Measurements from ENCODE around the gene FAM149B1.
"Not testable (repeated sequence)": the region's sequence is repeated elsewhere in the genome, so short reads cannot be mapped to it uniquely, and the experiment has no call there.

The FAM149B1 gene

GRCh38 chr10:73233883-73234282, 66.0 kb downstream of the FAM149B1 start:
- DNase-seq (ENCODE audit: low read depth), result no peak

- DNase-seq (ENCODE audit: low read depth), result no peak
Measured at GRCh38 chr10:73234695-73235094, 66.8 kb downstream of the FAM149B1 start.

DNA sequence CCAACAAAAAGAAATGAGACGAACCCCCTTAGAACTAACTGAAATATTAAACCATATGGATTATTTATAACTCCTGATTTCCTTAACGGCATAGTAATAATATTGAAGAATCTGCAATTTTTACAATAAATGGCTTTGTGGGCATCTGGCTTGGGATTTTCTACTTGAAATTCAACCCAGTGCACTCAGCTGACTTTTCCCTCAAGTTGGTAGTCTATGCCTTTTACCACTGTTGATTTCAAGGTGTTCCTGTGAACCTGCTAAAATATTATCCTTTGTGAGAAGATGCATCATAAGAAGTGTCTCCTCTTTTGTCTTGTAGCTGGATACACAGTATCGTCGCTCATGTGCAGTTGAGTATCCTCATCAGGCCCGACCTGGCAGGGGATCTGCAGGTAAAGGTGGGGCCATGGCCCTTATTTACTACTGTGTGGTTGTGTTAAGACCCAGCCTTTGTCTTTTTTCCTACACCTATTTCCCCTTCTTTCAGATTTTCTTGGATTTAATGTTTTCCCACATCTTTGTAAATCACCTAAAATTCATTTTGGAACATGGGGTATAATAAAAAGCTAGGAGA, 71.2 kb downstream of the FAM149B1 start:
- DNase-seq (ENCODE audit: low read depth), result no peak

GRCh38 chr10:73239908-73240307, 72.0 kb downstream of the FAM149B1 start:
- DNase-seq (ENCODE audit: low read depth), result no peak

DNA sequence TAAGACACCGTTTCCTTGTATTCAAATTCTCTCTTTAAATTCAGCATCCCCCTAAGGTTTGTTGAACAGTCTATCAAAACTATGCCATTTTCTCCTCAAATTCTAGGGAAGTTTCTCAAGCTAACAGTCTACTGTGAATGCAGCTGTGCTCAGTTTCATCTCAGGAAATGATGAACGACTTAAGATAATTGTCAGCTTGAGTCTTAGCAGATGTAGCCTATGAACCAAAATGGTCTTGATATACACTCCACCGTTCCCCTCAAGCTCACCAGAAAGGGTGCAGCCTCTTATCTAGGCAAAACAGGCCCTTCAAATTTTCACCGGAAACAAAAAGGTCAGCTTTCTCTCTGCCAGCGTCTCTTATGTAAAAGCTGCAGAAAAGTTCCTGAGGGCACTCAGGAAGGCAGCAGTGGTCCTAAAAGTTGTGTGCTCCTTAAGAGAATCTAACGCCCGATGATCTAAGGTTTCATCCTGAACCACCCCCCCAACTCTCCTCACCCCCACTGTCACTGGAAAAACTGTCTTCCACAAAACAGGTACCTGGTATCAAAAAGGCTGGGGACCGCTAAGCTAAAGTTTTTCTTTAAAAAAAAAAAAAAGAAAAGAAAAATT, 77.1 kb downstream of the FAM149B1 start:
- DNase-seq (ENCODE audit: low read depth), result no peak

GRCh38 chr10:73246322-73246645, 78.4 kb downstream of the FAM149B1 start:
- no peak for DNase-seq (ENCODE audit: low read depth)

DNA sequence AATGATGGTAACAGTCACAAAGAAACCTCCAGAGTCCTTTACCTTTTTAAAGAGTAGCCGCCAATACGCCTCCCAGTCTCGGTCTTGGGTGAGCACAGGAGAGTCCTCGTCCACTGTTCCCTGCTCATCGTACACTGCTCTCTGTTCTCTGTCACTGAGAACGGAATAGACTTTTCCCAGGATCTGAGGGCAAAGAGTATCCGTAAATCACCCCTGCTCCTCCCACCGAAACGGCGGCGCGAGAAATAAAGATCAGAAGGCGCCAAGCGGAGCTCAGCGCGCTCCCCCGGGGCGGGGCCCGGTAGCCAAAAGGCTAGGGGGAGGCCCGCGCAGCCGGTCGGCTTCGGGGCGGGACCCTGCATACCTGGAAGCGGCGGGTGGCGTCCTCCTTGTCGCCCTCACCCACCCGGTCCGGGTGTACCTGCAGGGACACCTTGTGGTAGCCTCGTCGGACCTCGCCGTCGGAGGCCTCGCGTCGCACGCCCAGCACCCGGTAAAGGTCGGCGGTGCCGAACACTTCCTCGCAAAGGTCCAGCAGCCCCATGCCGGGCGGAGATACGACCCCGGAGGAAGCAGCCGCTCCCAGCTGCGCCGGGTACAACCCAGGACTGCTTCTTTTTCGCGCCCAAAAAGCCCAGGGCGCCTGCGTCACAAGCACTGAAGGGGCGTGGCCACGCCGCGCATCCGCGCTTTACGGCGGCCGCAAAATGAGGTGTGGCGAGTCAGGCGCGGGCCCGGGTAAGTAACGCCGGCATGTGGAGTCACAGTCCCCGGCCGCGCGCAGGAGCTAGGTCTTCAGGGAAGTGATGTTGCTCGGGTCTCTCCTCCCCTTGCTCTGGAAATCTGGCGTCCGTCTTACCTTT, 79.0 kb downstream of the FAM149B1 start, which contains the start of gene DNAJC9:
DNAJC9 (minus strand) TSS at position 610 of the 863 bp plus-strand sequence; CDS start at position 544, 66 bp downstream.
- peak; percentile 85 for DNase-seq (ENCODE audit: low read depth)

DNA sequence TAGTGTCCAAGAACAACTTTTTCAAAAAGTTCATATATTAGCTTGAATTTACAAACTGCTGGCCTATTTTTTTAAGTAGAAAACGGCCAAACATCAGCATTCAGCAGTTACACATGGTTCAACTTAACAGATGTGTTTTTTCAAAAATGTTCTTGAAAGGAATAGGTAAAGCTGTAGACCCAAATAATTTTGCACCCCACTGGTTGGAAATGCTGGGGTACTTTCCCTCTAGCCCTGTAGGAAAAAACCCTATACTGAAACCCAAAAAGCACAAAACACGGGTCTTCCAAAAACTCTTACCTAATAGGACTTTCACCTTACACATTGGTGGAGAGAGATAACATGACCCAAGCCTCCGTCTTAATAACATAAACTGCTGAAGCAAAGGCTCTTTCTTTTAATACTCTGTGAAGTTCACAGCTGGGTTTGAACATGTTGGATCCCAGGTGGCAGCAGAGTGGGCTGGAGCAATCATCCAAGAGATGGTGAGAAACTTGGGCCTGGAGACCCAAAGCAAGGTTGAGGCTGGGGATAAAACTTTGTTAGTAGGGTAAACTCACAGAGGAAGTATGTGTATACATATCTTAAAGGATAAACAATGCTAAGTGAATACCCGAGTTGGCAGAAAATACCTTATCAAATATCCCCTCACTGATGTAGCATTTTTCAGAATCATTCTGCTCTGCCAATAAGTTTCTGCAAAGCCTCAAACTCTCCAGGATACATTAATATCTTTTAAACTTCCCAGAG, 79.8 kb downstream of the FAM149B1 start:
- no peak for DNase-seq (ENCODE audit: low read depth)

- DNase-seq (ENCODE audit: low read depth), result no peak
Measured at GRCh38 chr10:73248259-73248724, 80.4 kb downstream of the FAM149B1 start.

- no peak for DNase-seq (ENCODE audit: low read depth)
Measured at GRCh38 chr10:73251683-73252444, 83.9 kb downstream of the FAM149B1 start.

GRCh38 chr10:73252445-73253224, 84.7 kb downstream of the FAM149B1 start, which contains the start of gene MRPS16:
TSS of gene MRPS16 (minus strand) at chr10:73252644. CDS start at chr10:73252482, 162 bp downstream.
- DNase-seq (ENCODE audit: low read depth), result peak; percentile 97

- no peak for DNase-seq (ENCODE audit: low read depth)
Measured at GRCh38 chr10:73253225-73253555, 85.3 kb downstream of the FAM149B1 start.

DNA sequence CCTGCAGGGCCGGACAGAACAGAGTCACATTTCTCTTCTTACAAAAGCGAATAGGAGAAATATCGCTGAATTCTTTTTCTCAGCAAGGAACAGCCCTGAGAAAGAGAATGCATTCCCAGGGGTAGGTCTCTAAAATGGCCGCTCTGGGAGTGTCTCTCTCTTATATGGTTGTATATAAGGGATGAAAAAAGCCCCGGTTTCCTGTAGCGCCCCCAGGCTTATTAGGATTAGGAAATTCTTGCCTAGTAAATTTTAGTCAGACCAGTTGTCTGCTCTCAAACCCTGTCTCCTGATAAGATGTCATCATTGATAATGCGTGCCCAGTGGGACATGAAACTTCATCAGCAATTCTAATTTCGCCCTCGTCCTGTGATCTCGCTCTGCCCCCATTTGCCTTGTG, 90.7 kb downstream of the FAM149B1 start:
- DNase-seq (ENCODE audit: low read depth), result not testable (repeated sequence)

DNA sequence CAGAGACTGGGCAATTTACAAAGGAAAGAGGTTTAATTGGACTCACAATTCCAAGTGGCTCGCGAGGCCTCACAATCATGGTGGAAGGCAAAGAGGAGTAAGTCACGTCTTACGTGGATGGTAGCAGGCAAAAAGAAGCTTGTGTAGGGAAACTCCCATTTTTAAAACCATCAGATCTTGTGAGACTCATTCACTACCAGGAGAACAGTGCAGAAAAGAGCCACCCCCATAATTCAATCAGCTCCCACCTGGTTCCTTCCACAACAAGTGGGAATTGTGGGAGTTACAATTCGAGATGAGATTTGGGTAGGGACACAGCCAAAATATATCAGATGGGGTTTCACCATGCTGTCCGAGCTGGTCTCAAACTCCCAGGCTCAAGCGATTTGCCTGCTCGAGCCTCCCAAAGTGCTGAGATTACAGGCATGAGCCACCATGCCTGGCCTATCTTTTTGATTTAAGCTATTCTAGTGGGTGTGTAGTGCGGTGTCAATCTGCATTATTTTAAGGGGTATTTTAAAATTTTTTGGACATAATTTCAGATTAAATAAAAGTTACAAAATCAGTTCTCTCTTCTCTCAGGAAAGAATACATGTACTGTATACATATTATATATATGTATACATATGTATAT, 93.6 kb downstream of the FAM149B1 start:
- no peak for DNase-seq (ENCODE audit: low read depth)

GRCh38 chr10:73262105-73262730, 94.3 kb downstream of the FAM149B1 start:
- DNase-seq (ENCODE audit: low read depth), result peak; percentile 34

DNA sequence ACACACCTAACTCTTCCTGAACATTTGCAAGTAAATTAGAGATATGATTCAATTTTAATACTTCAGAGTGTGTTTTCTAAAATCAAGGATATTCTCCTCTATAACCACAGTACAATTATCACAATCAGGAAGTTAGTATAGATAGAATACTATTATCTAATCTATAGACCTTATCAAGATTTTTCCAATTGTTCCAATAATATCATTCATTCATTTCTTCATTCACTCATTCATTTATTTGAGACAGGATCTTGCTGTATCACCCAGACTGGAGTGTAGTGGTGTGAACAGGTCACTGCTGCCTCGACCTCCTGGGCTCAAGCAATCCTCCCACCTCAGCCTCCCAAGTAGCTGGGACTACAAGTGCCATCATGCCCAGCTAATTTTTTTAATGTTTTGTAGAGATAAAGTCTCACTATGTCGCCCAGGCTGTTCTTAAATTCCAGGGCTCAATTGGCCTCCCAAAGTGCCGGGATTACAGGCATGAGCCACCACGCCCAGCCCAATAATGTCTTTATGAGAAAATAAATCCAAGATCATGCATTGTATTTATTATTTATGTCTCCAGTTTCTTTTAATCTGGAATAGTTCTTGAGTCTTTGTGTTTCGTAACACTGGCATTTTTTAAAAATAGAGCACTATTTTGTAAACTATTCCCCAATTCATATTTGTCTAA, 95.1 kb downstream of the FAM149B1 start:
- no peak for DNase-seq (ENCODE audit: low read depth)

- DNase-seq (ENCODE audit: low read depth), result no peak
Measured at GRCh38 chr10:73263693-73264347, 95.9 kb downstream of the FAM149B1 start.

DNA sequence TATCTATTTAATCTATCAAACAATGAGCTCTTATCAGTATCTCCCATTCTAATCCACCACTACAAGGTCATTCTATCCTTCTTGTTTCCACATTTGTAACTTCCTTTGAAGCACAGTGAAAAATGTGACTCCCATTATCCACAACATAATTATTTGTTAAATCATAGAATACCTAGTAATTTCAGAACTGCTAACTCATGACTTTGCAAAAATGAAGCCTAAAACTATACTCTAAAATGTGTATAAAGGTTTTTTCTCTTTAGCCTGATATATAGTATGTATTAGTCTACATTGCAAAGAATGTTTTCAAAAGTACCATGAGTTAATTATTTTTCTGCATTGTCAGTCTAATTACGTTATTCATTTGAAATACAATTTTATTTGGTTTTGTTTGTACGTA, 96.5 kb downstream of the FAM149B1 start:
- no peak for DNase-seq (ENCODE audit: low read depth)

GRCh38 chr10:73281097-73281496, 113.2 kb downstream of the FAM149B1 start:
- no peak for DNase-seq (ENCODE audit: low read depth)
